ENCODE measurements around the gene TRAPPC6A. TPM values are rescaled to one million over a fixed set of nuclear protein-coding genes. Genes with fewer than 3 reads are reported as not detected.

Gene TRAPPC6A
- total RNA-seq, 1 experiment from 2014 or later, result 59.7 TPM

- TF ChIP-seq E2F5 (CRISPR knock-in tag; IDR thresholded peaks at IDR 0.05) (no peak), ZNF425 (CRISPR knock-in tag; conservative IDR thresholded peaks at IDR 0.05) (no peak), TEAD1 (CRISPR knock-in tag; IDR thresholded peaks at IDR 0.05) (no peak), NR3C1 (CRISPR knock-in tag; conservative IDR thresholded peaks at IDR 0.05; ENCODE audit: low read depth) (no peak), ATF3 (CRISPR knock-in tag; conservative IDR thresholded peaks at IDR 0.05) (no peak), NFYB (CRISPR knock-in tag; conservative IDR thresholded peaks at IDR 0.05; ENCODE audit: low read depth) (peak; percentile 77), ESRRA (CRISPR knock-in tag; IDR thresholded peaks at IDR 0.05; ENCODE audit: borderline replicate concordance) (no peak), CBFB (CRISPR knock-in tag; IDR thresholded peaks at IDR 0.05; ENCODE audit: low read depth) (no peak), ZNF138 (CRISPR knock-in tag; conservative IDR thresholded peaks at IDR 0.05) (no peak), MYBL2 (CRISPR knock-in tag; IDR thresholded peaks at IDR 0.05) (peak; percentile 27; the same call in 1 of the 2 replicates), IRF2 (CRISPR knock-in tag; IDR thresholded peaks at IDR 0.05; ENCODE audit: borderline replicate concordance, low read depth) (no peak), RORB (CRISPR knock-in tag; IDR thresholded peaks at IDR 0.05) (no peak), ZNF219 (CRISPR knock-in tag; IDR thresholded peaks at IDR 0.05; ENCODE audit: borderline replicate concordance) (no peak), ZNF423 (CRISPR knock-in tag; IDR thresholded peaks at IDR 0.05) (no peak), STAT6 (CRISPR knock-in tag; conservative IDR thresholded peaks at IDR 0.05; ENCODE audit: low read depth) (no peak), PRRX2 (CRISPR knock-in tag; IDR thresholded peaks at IDR 0.05) (no peak)
- TF ChIP-seq, protein P1, sequence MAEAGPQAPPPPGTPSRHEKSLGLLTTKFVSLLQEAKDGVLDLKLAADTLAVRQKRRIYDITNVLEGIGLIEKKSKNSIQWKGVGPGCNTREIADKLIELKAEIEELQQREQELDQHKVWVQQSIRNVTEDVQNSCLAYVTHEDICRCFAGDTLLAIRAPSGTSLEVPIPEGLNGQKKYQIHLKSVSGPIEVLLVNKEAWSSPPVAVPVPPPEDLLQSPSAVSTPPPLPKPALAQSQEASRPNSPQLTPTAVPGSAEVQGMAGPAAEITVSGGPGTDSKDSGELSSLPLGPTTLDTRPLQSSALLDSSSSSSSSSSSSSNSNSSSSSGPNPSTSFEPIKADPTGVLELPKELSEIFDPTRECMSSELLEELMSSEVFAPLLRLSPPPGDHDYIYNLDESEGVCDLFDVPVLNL (CRISPR knock-in tag; IDR thresholded peaks at IDR 0.05; ENCODE audit: borderline replicate concordance, low read depth), result no peak
- TF ChIP-seq, protein P2, sequence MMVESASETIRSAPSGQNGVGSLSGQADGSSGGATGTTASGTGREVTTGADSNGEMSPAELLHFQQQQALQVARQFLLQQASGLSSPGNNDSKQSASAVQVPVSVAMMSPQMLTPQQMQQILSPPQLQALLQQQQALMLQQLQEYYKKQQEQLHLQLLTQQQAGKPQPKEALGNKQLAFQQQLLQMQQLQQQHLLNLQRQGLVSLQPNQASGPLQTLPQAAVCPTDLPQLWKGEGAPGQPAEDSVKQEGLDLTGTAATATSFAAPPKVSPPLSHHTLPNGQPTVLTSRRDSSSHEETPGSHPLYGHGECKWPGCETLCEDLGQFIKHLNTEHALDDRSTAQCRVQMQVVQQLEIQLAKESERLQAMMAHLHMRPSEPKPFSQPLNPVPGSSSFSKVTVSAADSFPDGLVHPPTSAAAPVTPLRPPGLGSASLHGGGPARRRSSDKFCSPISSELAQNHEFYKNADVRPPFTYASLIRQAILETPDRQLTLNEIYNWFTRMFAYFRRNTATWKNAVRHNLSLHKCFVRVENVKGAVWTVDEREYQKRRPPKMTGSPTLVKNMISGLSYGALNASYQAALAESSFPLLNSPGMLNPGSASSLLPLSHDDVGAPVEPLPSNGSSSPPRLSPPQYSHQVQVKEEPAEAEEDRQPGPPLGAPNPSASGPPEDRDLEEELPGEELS (CRISPR knock-in tag; IDR thresholded peaks at IDR 0.05), result no peak
- TF ChIP-seq, protein P3, sequence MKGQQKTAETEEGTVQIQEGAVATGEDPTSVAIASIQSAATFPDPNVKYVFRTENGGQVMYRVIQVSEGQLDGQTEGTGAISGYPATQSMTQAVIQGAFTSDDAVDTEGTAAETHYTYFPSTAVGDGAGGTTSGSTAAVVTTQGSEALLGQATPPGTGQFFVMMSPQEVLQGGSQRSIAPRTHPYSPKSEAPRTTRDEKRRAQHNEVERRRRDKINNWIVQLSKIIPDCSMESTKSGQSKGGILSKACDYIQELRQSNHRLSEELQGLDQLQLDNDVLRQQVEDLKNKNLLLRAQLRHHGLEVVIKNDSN (CRISPR knock-in tag; IDR thresholded peaks at IDR 0.05), result peak; percentile 94
- TF ChIP-seq, protein P4, sequence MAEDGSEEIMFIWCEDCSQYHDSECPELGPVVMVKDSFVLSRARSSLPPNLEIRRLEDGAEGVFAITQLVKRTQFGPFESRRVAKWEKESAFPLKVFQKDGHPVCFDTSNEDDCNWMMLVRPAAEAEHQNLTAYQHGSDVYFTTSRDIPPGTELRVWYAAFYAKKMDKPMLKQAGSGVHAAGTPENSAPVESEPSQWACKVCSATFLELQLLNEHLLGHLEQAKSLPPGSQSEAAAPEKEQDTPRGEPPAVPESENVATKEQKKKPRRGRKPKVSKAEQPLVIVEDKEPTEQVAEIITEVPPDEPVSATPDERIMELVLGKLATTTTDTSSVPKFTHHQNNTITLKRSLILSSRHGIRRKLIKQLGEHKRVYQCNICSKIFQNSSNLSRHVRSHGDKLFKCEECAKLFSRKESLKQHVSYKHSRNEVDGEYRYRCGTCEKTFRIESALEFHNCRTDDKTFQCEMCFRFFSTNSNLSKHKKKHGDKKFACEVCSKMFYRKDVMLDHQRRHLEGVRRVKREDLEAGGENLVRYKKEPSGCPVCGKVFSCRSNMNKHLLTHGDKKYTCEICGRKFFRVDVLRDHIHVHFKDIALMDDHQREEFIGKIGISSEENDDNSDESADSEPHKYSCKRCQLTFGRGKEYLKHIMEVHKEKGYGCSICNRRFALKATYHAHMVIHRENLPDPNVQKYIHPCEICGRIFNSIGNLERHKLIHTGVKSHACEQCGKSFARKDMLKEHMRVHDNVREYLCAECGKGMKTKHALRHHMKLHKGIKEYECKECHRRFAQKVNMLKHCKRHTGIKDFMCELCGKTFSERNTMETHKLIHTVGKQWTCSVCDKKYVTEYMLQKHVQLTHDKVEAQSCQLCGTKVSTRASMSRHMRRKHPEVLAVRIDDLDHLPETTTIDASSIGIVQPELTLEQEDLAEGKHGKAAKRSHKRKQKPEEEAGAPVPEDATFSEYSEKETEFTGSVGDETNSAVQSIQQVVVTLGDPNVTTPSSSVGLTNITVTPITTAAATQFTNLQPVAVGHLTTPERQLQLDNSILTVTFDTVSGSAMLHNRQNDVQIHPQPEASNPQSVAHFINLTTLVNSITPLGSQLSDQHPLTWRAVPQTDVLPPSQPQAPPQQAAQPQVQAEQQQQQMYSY (CRISPR knock-in tag; IDR thresholded peaks at IDR 0.05), result peak; percentile 92
- TF ChIP-seq, protein P5, sequence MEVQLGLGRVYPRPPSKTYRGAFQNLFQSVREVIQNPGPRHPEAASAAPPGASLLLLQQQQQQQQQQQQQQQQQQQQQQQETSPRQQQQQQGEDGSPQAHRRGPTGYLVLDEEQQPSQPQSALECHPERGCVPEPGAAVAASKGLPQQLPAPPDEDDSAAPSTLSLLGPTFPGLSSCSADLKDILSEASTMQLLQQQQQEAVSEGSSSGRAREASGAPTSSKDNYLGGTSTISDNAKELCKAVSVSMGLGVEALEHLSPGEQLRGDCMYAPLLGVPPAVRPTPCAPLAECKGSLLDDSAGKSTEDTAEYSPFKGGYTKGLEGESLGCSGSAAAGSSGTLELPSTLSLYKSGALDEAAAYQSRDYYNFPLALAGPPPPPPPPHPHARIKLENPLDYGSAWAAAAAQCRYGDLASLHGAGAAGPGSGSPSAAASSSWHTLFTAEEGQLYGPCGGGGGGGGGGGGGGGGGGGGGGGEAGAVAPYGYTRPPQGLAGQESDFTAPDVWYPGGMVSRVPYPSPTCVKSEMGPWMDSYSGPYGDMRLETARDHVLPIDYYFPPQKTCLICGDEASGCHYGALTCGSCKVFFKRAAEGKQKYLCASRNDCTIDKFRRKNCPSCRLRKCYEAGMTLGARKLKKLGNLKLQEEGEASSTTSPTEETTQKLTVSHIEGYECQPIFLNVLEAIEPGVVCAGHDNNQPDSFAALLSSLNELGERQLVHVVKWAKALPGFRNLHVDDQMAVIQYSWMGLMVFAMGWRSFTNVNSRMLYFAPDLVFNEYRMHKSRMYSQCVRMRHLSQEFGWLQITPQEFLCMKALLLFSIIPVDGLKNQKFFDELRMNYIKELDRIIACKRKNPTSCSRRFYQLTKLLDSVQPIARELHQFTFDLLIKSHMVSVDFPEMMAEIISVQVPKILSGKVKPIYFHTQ (CRISPR knock-in tag; IDR thresholded peaks at IDR 0.05), result no peak
Measured at GRCh38 chr19:45178262-45179071, 430 bp upstream of the TRAPPC6A start, which contains the start of gene BLOC1S3 (continued).
